ENCODE measurements around the gene FRYL.
"Not testable (repeated sequence)": the region's sequence is repeated elsewhere in the genome, so short reads cannot be mapped to it uniquely, and the experiment has no call there.

Gene FRYL

GRCh38 chr4:48779998-48780864 lies at the start of gene FRYL:
FRYL (minus strand) TSS chr4:48780279; CDS start chr4:48634410, 145,869 bp downstream.
- peak; percentile 95 for DNase-seq (ENCODE audit: low read depth)

GRCh38 chr4:48827622-48828021 lies 47.5 kb upstream of the FRYL start:
- no peak for DNase-seq (ENCODE audit: low read depth)

GRCh38 chr4:48821431-48821830 lies 41.4 kb upstream of the FRYL start:
- not testable (repeated sequence) for DNase-seq (ENCODE audit: low read depth)

GRCh38 chr4:48816971-48817370 lies 36.9 kb upstream of the FRYL start:
- no peak for DNase-seq (ENCODE audit: low read depth)

GRCh38 chr4:48816297-48816696 lies 36.2 kb upstream of the FRYL start:
- DNase-seq (ENCODE audit: low read depth): not testable (repeated sequence)

GRCh38 chr4:48815483-48815882 lies 35.4 kb upstream of the FRYL start:
- no peak for DNase-seq (ENCODE audit: low read depth)

- no peak for DNase-seq (ENCODE audit: low read depth)
Observed at GRCh38 chr4:48813964-48814363, 33.9 kb upstream of the FRYL start.

GRCh38 chr4:48812866-48813265 lies 32.8 kb upstream of the FRYL start:
- DNase-seq (ENCODE audit: low read depth): no peak

GRCh38 chr4:48804584-48805301 lies 24.7 kb upstream of the FRYL start:
- DNase-seq (ENCODE audit: low read depth): no peak

GRCh38 chr4:48801016-48801715 lies 21.1 kb upstream of the FRYL start:
- DNase-seq (ENCODE audit: low read depth): no peak

- not testable (repeated sequence) for DNase-seq (ENCODE audit: low read depth)
Observed at GRCh38 chr4:48800155-48800554, 20.1 kb upstream of the FRYL start.

- no peak for DNase-seq (ENCODE audit: low read depth)
Observed at GRCh38 chr4:48799157-48799556, 19.1 kb upstream of the FRYL start.

- no peak for DNase-seq (ENCODE audit: low read depth)
Observed at GRCh38 chr4:48798117-48798516, 18.0 kb upstream of the FRYL start.

GRCh38 chr4:48796927-48797679 lies 17.0 kb upstream of the FRYL start:
- no peak for DNase-seq (ENCODE audit: low read depth)

GRCh38 chr4:48796191-48796926 lies 16.3 kb upstream of the FRYL start:
- DNase-seq (ENCODE audit: low read depth): no peak

- DNase-seq (ENCODE audit: low read depth): no peak
Observed at GRCh38 chr4:48795108-48795507, 15.0 kb upstream of the FRYL start.

GRCh38 chr4:48792348-48793006 lies 12.4 kb upstream of the FRYL start:
- no peak for DNase-seq (ENCODE audit: low read depth)

GRCh38 chr4:48791313-48791712 lies 11.2 kb upstream of the FRYL start:
- DNase-seq (ENCODE audit: low read depth): no peak

GRCh38 chr4:48790561-48790960 lies 10.5 kb upstream of the FRYL start:
- DNase-seq (ENCODE audit: low read depth): no peak

- no peak for DNase-seq (ENCODE audit: low read depth)
Observed at GRCh38 chr4:48787056-48787455, 7.0 kb upstream of the FRYL start.

- DNase-seq (ENCODE audit: low read depth): no peak
Observed at GRCh38 chr4:48786549-48786948, 6.5 kb upstream of the FRYL start.
